Measurements from ENCODE around the gene RPS6KA5. TPM values are rescaled to one million over a fixed set of nuclear protein-coding genes. Genes with fewer than 3 reads are reported as not detected.

Gene RPS6KA5
- total and polyA plus RNA-seq, 10 donors, result 1.4 to 17.8 (median 8.5) TPM

DNA sequence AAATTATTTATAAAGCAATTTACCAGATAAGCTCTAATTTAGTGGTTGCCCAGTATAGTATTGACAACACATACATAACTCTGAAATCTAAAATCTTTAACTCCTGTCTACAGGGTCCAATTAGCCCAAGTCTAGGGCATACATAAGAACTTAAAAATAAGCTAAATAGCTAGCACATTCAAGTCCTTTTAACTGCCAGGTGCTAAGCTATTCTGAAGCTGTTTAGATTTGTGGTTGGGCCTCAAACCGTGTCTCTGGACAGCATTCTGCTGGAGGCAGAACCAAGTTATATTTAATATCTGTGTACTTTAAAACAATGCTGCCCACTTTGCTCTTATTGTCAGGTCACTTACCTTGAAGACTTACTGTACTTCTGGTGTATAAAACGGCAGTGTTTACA, 19.0 kb downstream of the RPS6KA5 start:
- Histone ChIP-seq H3K27ac (no peak overlapping the region), H3K9me3 (no peaks in the 10 kb centered on the region), H3K4me3 (no peak overlapping the region), H3K36me3 (no peaks in the 10 kb centered on the region), H3K4me1 (peaks cover 0 to 37% (median 8%) of the 10 kb centered on the region in 6 donors), H3K27me3 (replicated peaks in 1 of 7) (no peaks in the 10 kb centered on the region)
- WGBS, 5 donors, result 58 to 73% (median 68%) methylated on average over 2 of the region's 2 CpGs
- TF ChIP-seq POLR2AphosphoS5 (IDR thresholded peaks at IDR 0.05) (no peak), POLR2A (IDR thresholded peaks at IDR 0.05) (no peak)
- TF ChIP-seq, protein P1, sequence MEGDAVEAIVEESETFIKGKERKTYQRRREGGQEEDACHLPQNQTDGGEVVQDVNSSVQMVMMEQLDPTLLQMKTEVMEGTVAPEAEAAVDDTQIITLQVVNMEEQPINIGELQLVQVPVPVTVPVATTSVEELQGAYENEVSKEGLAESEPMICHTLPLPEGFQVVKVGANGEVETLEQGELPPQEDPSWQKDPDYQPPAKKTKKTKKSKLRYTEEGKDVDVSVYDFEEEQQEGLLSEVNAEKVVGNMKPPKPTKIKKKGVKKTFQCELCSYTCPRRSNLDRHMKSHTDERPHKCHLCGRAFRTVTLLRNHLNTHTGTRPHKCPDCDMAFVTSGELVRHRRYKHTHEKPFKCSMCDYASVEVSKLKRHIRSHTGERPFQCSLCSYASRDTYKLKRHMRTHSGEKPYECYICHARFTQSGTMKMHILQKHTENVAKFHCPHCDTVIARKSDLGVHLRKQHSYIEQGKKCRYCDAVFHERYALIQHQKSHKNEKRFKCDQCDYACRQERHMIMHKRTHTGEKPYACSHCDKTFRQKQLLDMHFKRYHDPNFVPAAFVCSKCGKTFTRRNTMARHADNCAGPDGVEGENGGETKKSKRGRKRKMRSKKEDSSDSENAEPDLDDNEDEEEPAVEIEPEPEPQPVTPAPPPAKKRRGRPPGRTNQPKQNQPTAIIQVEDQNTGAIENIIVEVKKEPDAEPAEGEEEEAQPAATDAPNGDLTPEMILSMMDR (IDR thresholded peaks at IDR 0.05 in 8 of 11, conservative IDR thresholded peaks at IDR 0.05 in 3 of 11), result no peak
- intact Hi-C loops (cut with DNase I; ENCODE audit: low total_unique reads), result no loop called here
- DNase-seq, result no peak

DNA sequence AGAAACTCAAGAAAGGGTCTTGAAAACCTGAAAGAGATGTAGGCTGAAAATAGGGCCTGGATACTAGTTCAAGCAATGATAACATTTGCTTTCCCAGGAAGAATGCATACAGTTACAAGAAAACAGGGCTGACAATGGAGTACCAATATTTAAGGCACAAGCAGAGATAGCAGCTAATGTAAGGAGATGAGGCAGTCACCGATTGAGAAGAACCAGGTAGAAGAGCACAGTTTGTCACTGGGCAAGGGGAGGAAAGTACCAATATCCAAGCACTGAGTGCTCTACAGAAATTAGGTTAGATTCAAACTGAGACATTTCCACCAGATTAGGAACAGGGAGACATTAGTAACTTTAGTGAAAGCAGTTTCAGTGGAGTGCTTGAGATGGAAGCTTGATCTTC, 19.9 kb downstream of the RPS6KA5 start:
- Histone ChIP-seq H3K27ac (no peak overlapping the region), H3K27me3 (replicated peaks in 1 of 7) (no peaks in the 10 kb centered on the region), H3K36me3 (no peaks in the 10 kb centered on the region), H3K9me3 (no peaks in the 10 kb centered on the region), H3K4me3 (no peak overlapping the region), H3K4me1 (peaks cover 0 to 37% (median 4%) of the 10 kb centered on the region in 6 donors)
- intact Hi-C loops (cut with DNase I; ENCODE audit: low total_unique reads), result no loop called here
- TF ChIP-seq, protein P1 (IDR thresholded peaks at IDR 0.05 in 8 of 11, conservative IDR thresholded peaks at IDR 0.05 in 3 of 11), result no peak
- TF ChIP-seq POLR2AphosphoS5 (IDR thresholded peaks at IDR 0.05) (no peak), POLR2A (IDR thresholded peaks at IDR 0.05) (no peak)
- no peak for DNase-seq
- 91 to 100% (median 93%) methylated on average over 1 of the region's 1 CpG for WGBS, 5 donors

DNA sequence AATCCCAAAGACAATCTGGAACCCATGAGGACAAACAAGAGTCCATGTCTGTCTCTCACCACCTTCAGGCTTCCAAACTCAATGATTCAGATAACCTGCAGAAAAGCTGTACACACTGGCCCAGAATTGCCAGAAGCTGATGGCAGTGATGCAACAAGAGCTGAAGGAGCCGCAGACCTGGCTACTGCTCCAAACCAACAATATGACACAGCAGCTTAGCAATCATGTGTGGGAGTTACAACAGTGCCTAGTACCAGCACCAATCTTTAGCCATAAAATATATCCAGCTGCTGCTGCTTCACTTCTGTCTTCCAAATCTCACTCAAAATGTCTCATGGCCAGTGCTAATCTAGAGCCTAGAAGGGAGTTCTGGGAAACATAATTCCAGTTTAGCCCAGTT, 22.0 kb downstream of the RPS6KA5 start:
- TF ChIP-seq POLR2A (IDR thresholded peaks at IDR 0.05) (no peak), POLR2AphosphoS5 (IDR thresholded peaks at IDR 0.05) (no peak)
- TF ChIP-seq, protein P1 (IDR thresholded peaks at IDR 0.05 in 8 of 11, conservative IDR thresholded peaks at IDR 0.05 in 3 of 11), result no peak
- Histone ChIP-seq H3K9me3 (peaks cover 0 to 4% (median 0%) of the 10 kb centered on the region in 8 donors), H3K36me3 (no peaks in the 10 kb centered on the region), H3K27ac (no peak overlapping the region), H3K4me3 (no peak overlapping the region), H3K4me1 (peaks cover 0 to 36% (median 7%) of the 10 kb centered on the region in 6 donors), H3K27me3 (replicated peaks in 1 of 7) (no peaks in the 10 kb centered on the region)
- 58 to 81% (median 70%) methylated on average over 1 of the region's 1 CpG for WGBS, 5 donors
- no peak for DNase-seq
- intact Hi-C loops (cut with DNase I; ENCODE audit: low total_unique reads), result no loop called here

DNA sequence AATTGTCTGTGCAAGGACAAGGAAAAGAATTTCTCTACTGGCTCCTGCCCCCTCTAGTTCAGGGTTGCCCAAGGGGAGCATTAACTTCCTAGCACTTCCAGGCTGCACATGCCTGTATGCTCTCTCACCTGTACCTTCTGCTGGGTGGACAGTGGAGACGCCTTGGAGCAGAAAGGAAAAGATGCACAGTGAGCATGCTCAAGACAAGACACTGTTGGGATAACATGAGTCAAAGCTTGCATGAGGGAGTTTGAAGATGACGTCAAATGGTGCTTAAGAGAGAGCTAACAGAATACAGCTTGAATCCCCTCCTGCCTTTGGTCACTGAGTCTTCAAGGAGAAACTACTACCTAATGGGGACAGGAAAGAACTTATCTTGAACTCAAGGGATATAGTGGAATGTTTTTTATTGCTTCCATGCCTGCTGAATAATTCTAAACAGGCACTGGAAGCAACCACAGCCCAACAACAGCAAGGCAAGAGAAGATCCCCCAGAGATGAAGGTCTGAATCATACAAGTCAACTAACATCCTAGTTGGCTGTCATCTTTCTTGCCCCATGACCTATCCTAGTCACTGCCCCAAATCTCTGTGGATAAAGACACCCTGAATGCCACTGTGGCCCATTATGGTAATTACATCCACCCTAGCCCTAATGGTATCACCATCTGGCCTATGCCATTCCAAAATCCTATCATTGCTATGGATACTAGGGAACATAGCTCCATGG, 23.5 kb downstream of the RPS6KA5 start:
- no peaks in the 10 kb centered on the region for H3K27me3 ChIP-seq (replicated peaks in 1 of 7)
- no peak for DNase-seq
- H3K36me3 ChIP-seq, result no peaks in the 10 kb centered on the region
- 86 to 95% (median 92%) methylated on average over 2 of the region's 2 CpGs for WGBS, 5 donors
- peaks cover 0 to 40% (median 7%) of the 10 kb centered on the region in 6 donors for H3K4me1 ChIP-seq
- H3K4me3 ChIP-seq, result no peak overlapping the region
- TF ChIP-seq, protein P1 (IDR thresholded peaks at IDR 0.05 in 8 of 11, conservative IDR thresholded peaks at IDR 0.05 in 3 of 11), result no peak
- TF ChIP-seq POLR2AphosphoS5 (IDR thresholded peaks at IDR 0.05) (no peak), POLR2A (IDR thresholded peaks at IDR 0.05) (no peak)
- intact Hi-C loops (cut with DNase I; ENCODE audit: low total_unique reads), result no loop called here
- H3K27ac ChIP-seq, result no peak overlapping the region
- H3K9me3 ChIP-seq, result peaks cover 0 to 4% (median 0%) of the 10 kb centered on the region in 8 donors
